ENCODE data around the gene ENDOG. TPM values are rescaled to one million over a fixed set of nuclear protein-coding genes. Genes with fewer than 3 reads are reported as not detected.

The ENDOG gene
- total and polyA plus RNA-seq, 2 experiments from 2014 or later: 93.3 to 209 TPM

DNA sequence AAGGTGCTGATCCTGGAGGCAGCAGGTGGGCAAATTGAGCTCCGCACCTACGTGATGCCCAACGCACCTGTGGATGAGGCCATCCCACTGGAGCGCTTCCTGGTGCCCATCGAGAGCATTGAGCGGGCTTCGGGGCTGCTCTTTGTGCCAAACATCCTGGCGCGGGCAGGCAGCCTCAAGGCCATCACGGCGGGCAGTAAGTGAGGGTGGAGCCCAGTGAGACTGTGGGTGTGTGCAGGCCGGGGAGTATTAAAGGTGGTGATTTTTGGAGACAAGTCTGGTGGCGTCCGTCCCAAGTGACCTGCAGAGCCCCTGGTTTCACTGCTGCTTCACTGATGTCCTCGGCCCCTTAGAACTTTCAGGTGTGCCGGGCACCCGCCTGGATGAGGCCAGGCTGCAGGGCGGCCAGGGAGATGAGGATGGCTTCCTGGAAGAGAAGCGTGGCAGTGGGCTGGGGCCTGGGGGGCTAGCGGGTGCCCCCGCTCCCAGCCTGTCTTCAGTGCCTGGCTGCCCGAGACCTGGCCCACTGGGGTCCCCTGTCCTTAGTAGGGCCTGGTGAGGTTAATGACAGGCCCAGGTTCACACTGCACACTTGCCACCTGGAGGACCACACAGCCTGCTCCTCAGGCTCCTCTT lies 4.2 kb downstream of the ENDOG start:
- no peak for DNase-seq (ENCODE audit: low read depth in 1 of 2, low spot score in 1 of 2)
- TF ChIP-seq, protein P1, sequence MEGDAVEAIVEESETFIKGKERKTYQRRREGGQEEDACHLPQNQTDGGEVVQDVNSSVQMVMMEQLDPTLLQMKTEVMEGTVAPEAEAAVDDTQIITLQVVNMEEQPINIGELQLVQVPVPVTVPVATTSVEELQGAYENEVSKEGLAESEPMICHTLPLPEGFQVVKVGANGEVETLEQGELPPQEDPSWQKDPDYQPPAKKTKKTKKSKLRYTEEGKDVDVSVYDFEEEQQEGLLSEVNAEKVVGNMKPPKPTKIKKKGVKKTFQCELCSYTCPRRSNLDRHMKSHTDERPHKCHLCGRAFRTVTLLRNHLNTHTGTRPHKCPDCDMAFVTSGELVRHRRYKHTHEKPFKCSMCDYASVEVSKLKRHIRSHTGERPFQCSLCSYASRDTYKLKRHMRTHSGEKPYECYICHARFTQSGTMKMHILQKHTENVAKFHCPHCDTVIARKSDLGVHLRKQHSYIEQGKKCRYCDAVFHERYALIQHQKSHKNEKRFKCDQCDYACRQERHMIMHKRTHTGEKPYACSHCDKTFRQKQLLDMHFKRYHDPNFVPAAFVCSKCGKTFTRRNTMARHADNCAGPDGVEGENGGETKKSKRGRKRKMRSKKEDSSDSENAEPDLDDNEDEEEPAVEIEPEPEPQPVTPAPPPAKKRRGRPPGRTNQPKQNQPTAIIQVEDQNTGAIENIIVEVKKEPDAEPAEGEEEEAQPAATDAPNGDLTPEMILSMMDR (IDR thresholded peaks at IDR 0.05; ENCODE audit: low read depth, low read length): no peak
- H3K36me3 ChIP-seq: peaks cover 19% of the 10 kb centered on the region

DNA sequence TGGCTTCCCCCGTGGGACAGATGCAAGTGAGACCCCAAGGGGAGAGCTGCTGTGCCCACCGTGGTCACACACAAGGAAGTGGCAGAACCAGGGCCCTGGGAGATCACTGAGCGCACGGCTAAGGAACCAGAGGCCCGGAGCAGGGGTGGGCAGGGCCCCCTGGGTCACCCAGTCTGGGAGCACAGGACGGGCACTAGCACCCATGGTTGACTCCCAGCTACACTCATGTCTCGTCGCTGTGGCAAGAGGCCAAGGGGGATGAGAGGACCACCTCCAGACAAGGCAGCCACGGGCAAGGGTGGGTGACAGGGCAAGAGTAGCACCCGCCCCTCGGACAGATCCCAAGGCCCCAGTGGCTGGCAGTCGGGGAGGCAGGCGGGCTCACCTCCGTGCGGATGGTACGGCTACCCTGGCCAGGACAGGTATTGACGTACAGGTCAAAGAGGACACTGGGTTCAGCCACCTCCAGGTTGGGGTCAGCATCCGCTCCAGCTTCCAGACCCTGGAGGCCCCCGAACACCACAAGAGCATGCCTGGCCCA lies 5.1 kb downstream of the ENDOG start:
- DNase-seq (ENCODE audit: low read depth in 1 of 2, low spot score in 1 of 2): no peak
- Histone ChIP-seq H3K36me3 (peaks cover 22% of the 10 kb centered on the region), H3K4me1 (ENCODE audit: low read depth) (peaks cover 10% of the 10 kb centered on the region), H3K27me3 (no peaks in the 10 kb centered on the region), H3K4me3 (no peak overlapping the region), H3K9me3 (ENCODE audit: low read depth) (no peaks in the 10 kb centered on the region), H3K27ac (no peak overlapping the region)
- TF ChIP-seq, protein P1 (IDR thresholded peaks at IDR 0.05; ENCODE audit: low read depth, low read length): no peak

More for the DNA sequence above, 4.2 kb downstream of the ENDOG start:
- H3K4me1 ChIP-seq (ENCODE audit: low read depth): peaks cover 10% of the 10 kb centered on the region
- no peak overlapping the region for H3K4me3 ChIP-seq
- no peak overlapping the region for H3K27ac ChIP-seq
- H3K9me3 ChIP-seq (ENCODE audit: low read depth): no peaks in the 10 kb centered on the region
- no peaks in the 10 kb centered on the region for H3K27me3 ChIP-seq

DNA sequence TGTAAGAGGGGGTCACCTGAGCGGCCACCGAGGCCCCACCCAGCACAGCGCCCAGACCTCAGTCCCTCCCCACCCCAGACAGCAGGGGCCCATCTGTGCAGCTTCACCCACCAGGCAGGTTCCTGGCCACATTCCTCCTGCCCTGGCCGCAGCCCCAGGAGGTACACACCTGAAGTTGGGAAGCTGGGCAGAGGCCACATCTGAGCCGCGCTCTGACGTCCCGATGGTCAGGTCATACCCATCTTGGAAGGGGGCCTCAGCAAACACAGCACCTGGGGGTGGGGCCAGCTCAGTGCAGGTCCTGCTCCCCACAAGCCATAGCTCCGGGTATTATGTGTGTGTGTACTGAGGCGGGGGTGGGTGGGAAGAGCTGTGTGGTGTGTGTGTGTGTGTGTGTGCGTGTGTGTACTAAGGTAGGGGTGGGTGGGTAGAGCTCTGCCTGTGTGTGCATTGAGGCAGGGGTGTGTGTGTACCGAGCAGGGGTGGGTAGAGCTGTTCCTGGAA lies 5.7 kb downstream of the ENDOG start:
- Histone ChIP-seq H3K4me3 (no peak overlapping the region), H3K9me3 (ENCODE audit: low read depth) (no peaks in the 10 kb centered on the region), H3K4me1 (ENCODE audit: low read depth) (peaks cover 14% of the 10 kb centered on the region), H3K27ac (no peak overlapping the region), H3K27me3 (no peaks in the 10 kb centered on the region), H3K36me3 (peaks cover 22% of the 10 kb centered on the region)
- TF ChIP-seq, protein P1 (IDR thresholded peaks at IDR 0.05; ENCODE audit: low read depth, low read length): no peak
- no peak for DNase-seq (ENCODE audit: low read depth in 1 of 2, low spot score in 1 of 2)

DNA sequence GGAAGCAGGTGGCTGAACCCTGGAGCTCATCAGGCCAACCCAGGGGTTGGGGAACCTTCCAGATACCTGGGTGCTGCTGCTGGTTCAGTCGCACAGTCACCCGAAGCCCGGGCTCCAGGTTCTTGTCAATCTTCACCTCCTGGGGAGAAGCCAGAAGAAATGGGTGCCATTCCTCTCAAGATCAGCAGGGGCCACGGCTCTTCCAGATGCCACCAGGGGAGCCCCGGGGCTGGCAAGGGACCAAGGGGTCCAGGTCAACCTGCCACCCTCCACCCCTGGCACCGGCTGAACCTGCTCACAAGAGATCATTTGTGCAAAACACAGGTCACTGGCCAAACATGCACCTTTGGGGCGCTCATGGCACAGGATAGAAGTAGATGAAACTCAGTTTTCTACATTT lies 6.6 kb downstream of the ENDOG start:
- TF ChIP-seq, protein P1 (IDR thresholded peaks at IDR 0.05; ENCODE audit: low read depth, low read length): no peak
- Histone ChIP-seq H3K9me3 (ENCODE audit: low read depth) (no peaks in the 10 kb centered on the region), H3K4me3 (no peak overlapping the region), H3K27me3 (no peaks in the 10 kb centered on the region), H3K36me3 (peaks cover 22% of the 10 kb centered on the region), H3K4me1 (ENCODE audit: low read depth) (peaks cover 8% of the 10 kb centered on the region), H3K27ac (no peak overlapping the region)
- no peak for DNase-seq (ENCODE audit: low read depth in 1 of 2, low spot score in 1 of 2)

DNA sequence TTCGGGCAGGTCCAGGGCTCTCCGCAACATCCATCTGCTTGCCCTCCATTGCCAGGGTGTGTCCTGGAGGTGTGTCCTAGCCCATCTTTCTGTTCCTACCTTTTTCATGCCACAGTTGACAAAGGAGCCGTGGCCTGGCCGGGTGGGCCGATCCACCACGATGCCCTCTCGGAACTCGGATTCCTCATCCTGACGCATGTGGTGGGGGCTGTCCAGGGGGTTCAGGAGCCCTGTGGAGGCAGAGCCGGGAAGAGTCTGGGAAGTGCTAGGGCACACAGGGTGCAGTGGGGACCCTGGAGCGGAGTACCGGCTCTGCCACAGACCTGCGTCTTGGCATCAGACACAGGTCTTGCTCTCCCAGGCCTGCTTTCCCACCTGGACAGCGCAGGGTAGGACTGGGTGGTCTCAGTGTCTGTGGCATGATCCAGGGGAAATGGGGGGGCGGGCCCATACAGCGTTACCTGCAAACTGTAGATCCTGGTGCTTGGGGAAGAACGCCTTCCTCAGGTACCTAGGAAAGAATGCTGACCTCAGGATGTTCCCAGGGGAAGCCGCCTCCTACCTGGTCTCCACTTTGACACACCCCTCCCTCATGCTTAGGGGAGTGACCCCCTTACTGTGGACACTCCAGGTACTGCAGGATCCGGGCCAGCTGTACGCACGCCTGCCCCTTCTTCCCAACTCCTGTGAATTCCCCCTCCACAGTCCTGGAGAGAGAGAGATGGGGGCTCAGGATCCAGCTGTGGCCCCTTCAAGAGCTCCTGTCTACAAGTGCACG lies 7.8 kb downstream of the ENDOG start:
- TF ChIP-seq, protein P1 (IDR thresholded peaks at IDR 0.05; ENCODE audit: low read depth, low read length): no peak
- Histone ChIP-seq H3K4me1 (ENCODE audit: low read depth) (peaks cover 5% of the 10 kb centered on the region), H3K36me3 (peaks cover 22% of the 10 kb centered on the region), H3K4me3 (no peak overlapping the region), H3K9me3 (ENCODE audit: low read depth) (no peaks in the 10 kb centered on the region), H3K27ac (no peak overlapping the region), H3K27me3 (no peaks in the 10 kb centered on the region)
- no peak for DNase-seq (ENCODE audit: low read depth in 1 of 2, low spot score in 1 of 2)
